Activated naive CD4-positive, alpha-beta T cell treated with anti-CD3 and anti-CD28 coated beads, Interleukin-2, amount 50 U/mL, for 16 hours (primary cell): Measurements from ENCODE around the gene SPATA17.
"Not testable (repeated sequence)": the region's sequence is repeated elsewhere in the genome, so short reads cannot be mapped to it uniquely, and the experiment has no call there.

Source experiments
- DNase-seq: peaks from one replicate; pipeline ENCODE4 v3.0.0-alpha.2; 2020

The SPATA17 gene

DNA sequence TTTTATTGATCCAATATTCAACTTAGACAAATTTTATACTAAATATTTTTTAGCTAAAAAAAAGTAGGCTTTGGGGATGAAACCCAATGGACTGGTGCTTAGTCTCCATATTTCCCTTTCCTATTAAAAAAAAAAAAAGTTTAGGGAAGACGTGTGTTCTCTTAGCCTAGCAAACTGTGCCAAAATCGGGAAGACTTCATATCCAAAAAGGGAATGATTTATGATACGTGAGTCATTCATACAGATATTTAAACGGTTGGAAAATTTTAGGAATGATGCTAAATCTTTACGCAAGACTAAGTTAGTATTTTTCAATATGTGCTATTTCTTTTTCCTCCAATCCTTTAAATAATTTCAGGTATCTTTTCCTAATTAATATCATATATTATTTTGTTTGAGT lies 50.7 kb downstream of the SPATA17 start:
- DNase-seq: no peak

DNA sequence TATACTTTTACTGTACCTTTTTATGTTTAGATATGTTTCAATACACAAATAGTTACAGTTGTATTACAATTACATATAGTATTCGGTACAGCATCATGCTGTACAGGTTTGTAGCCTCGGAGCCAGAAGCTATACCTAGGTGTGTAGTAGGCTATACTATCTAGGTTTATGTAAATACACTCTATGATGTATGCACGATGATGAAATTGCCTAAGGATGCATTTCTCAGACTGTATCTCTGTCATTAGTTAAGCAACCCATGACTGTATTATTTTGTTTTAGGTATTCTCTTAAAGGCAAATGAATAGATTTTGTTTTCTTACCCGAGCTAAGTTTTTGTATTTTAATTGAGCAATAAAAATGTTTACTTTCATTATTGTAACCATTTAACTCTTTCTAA lies 56.4 kb downstream of the SPATA17 start:
- no peak for DNase-seq

DNA sequence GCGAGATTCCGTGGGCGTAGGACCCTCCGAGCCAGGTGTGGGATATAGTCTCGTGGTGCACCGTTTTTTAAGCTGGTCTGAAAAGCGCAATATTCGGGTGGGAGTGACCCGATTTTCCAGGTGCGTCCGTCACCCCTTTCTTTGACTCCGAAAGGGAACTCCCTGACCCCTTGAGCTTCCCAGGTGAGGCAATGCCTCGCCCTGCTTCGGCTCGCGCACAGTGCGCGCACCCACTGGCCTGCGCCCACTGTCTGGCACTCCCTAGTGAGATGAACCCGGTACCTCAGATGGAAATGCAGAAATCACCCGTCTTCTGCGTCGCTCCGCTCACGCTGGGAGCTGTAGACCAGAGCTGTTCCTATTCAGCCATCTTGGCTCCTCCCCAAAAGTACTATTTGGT lies 65.0 kb downstream of the SPATA17 start:
- DNase-seq: not testable (repeated sequence)

DNA sequence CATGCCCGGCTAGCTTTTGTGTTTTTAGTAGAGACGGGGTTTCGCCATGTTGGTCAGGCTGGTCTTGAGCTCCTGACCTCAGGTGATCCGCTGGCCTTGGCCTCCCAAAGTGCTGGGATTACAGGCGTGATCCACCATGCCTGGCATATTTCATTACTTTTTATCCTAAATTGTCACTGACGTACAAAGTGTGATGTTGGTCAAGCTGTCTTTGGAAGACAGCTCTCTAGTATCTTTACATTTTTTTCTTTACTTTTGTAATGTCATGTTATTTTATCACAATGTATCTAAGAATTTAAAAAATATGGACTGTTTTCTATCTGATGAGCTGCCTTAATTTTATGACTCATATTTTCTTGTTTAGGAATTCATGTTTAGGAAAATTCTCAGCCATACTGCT lies 72.2 kb downstream of the SPATA17 start:
- no peak for DNase-seq

DNA sequence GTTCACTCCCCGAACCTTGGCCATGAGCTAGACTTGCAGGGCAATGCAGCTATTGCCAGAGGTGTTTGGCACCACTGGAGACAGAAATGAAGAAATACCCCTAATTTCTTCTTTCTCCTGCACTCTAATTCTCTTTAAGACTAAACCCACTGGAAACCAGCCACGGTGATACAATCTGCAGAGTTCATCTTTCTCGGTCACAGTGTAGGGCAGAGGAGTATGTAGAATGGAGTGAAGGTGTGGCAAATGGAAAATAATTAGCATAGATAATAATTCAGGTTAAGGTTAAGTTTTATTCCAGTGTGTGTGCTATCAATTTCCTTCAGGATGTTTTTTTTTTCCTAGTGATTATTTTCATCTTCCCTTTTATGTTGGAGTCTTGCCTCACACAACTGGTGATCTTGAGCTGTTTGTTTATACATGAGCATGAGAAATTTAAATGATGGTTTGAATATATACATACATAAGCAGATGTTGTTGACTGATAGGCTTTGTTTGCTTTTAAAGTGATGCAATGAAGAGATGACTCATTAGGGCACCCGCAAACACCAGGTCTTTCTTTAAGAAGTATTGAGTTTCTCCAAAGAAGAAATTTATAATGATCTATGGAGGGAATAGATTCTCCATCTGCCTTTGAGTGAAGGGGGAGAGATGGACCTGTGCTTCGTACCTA lies 81.9 kb downstream of the SPATA17 start:
- no peak for DNase-seq

DNA sequence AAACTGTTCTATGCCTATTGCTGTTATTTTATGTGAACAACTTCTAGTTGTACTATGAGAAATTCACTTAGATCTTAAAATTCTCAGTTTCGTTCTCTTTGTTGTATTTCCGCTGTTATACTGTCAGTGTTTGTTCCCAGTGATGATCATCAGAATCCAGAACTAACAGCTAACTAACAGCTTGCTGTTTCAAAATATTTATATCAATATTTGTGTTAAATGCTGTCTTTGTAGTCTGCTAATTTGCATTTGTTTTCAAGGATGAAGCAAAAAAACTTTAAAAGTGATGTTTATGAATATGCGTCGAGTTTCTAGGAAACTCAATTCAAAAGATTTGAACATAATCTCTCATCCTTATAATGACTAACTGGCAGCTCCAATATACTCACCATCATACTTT lies 84.5 kb downstream of the SPATA17 start:
- no peak for DNase-seq

DNA sequence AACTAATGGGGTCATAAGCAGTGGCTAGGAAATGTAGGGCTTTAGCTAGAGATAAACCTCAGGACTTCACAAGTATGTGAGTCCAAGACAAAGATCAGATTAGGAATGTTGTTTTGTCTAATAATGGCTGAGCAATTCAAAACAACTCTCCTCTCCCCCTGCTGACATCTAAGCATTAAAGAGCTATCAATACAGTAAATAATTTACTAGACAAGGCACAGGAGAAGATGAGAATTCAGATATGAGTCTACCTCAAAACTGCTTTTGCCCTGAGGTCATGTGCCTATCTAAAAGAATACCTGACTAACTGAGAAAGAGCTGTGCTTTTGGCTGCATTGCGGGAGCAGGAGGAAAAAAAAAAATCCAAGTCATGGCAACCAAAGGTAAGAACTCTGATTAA lies 86.8 kb downstream of the SPATA17 start:
- DNase-seq: no peak

DNA sequence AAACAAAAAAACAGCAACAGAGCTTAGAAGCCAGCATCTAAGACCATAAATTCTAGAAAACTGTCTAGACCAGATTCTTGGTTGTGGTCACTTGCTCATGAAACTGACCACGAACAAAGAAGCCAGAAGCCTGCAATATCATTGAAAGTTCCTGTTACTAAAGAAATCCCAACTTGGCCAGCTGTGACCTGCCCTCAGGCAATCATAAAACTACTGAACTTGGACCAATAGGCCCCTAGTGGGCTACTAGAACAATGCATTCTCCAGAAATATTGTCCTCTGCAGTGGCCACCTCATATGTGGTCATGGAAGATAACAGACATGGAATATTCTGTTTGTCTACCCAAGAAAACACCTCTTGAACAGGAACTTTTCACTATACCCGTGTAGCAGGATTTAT lies 87.7 kb downstream of the SPATA17 start:
- DNase-seq: no peak

DNA sequence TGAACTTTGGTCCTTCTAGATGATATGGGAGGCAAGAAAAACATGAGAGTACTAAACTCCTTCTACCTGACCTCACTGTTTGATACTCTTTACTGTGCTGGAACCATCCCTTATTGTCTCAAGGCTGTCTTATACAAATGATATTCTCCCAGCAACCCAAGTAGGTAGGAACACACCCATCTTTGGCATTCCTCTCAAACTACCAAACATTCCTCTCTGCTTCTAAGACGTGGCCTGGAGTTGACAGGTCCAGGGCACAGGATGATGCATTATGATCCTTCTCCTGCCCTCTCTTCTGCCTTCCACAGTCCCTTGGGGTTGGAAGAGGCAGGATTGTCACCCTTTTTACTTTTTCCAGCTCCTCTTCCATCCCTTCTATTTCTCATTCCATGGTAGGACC lies 90.5 kb downstream of the SPATA17 start:
- no peak for DNase-seq

DNA sequence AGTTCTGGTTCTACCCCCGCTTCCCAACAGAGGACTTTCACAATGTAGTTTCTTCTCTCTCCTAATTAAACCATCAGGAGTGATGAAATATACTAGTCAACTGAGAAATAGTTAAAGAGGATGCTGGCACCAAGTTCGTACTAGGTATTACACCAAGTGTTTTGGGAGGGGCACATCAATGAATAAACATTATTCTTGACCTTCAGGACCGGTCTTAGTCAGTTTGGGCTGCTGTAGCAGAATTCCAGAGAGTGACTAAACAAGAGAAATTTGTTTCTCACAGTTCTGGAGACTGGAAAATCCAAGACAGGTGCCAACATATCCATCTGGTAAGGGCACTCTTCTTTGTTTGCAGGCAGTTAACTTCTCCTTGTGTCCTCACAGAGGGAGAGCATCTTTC lies 103.8 kb downstream of the SPATA17 start:
- DNase-seq: no peak

DNA sequence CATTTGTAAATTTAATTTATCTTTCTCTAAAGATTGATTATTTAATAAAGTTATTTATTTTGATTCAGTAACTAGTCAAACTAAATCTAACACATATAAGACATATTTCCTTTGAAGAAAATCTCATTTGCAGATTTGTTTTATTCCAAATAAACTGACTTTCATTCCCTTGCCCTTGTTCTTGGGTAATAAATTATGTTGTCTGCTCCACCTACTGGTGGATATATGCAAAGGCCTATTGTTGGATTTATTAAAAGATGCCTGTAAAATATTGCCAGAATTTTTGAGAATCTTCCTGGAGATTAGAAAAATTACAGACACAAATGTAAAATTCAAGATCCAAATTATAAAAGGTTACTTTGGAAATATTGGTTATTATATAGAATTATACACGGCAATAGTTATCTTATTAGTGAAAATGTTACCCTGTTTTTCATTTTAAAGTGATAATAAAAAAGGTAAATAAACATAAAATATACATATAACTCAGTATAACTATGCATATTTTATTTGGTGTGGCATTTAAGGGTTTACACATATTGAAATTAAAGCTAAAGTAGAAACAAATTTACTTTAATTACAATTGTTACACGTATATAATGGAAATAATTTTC lies 116.1 kb downstream of the SPATA17 start:
- no peak for DNase-seq

DNA sequence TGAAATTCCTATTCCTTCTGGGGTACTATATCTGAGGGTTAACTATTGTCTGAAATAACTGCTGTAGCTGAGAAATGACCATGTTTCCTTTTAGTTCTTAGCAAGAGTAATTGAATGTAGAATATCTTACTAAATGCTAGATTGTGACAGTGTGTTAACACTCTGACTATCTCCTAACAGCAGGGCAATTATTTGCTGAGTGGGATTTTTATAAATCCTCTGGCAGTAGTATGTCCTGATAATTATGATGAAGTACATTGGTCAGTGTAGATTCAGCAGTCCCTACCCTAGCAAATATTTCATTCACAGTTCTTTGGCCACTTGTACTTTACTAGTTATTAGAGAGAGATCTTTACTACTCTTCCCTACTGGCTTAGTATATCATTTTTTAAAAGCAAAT lies 138.6 kb downstream of the SPATA17 start:
- no peak for DNase-seq

DNA sequence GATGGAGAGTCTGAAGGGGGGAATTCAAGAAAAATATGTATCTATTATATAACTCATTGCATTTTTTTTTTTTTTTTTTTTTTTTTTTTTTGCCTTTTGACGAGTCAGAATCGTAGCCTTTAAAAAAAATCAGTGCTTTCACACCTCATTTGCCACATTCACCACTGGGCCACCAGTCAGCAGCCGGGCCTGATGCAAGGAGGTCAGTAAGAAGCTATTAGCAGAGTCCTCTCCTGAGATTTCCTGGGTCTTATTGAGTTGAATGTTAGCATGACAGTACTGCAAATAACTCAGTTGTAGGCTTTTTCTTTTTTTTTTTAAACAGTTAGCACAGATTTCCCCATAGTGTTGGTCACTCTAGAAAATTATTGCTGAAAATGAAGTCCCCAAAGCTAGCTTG lies 139.8 kb downstream of the SPATA17 start:
- DNase-seq: no peak

DNA sequence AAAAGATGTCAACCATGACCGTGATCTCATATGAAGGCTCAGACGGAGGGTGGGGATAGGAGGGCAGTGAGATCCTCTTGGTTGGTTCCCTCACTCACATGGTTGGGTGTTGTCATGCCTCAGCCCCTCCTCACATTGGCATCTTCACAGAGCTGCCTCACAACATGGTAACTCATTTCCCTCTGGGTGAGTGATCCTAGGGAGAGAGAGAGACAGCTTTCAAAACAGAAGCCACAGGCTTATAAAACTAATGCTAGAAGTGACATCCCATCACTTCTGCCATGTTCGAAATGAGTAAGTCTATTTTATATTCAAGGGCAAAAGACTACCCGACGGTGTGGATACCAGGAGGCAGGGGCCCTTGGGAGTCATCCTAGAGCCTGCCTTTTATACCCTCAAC lies 145.5 kb downstream of the SPATA17 start:
- no peak for DNase-seq

DNA sequence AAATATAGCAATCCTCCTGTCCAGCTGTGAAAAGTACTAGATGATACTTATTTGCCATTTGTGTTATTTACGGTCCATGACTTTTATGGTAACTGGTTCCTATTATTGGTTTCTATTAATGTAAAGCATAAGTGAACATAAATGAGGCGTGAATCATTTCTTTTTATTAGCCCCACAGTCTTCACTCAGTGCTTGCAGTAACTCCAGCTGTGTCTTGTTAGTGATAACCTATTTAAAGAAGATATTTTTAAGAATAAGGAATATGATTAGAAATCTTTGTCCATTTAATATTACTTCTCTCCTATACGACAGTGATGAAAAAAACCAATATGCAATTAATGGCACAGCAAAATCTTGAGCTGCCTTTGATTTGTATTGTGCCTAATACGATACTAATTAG lies 149.9 kb downstream of the SPATA17 start:
- DNase-seq: no peak

DNA sequence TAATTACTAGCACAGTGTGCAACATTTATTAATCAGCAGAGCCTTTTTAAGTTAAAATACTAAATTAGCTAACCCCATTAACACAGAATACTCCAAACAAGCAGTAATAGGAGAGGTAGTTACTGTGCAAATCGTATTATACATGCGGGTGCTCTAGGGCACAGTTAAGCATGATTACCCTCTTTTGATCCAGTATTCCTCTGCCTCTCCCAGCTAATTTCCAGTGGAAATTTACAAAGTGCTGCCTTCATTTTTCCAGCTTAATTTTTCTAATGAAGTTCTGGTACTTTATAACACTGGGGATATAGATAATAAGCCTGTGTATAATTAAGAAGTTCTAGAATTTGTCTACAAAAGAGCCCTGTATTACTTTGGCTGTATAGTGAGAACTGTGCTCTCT lies 159.9 kb downstream of the SPATA17 start:
- no peak for DNase-seq

DNA sequence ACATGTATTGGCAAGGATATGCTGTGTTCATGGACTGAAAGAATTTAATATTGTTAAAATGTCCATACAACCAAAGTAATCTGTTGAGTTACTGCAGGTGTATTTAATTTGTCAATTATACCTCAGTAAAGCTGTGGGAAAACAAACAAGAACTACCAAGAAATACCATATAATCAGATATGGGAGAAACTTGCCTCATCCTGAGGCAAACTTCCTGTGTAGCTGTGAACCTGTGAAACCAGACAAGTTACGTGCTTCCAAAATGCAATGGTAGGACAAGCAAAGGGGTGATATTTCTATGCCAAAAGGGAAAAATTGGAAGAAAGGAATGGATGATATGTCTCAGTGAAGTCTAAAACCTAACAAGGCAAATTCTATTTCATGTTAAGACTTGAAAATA lies 174.6 kb downstream of the SPATA17 start:
- DNase-seq: no peak

DNA sequence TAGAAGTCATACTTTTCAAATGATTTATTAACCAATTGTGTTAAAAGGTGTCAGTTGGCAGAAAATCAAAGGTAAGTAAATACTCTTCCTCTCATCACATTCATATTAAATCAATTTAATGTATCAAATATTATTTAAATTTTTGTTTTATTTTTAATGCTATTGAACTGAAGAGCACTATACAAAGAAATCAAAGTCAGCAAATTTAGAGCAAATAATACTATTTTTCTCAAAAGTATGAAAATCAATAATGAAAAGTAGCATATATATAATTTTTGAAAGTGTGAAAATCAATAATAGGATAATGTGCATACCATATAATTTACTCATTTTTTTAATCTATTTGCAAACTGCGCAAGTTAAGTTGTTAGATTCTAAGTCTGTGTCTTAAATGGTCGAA lies 181.0 kb downstream of the SPATA17 start:
- DNase-seq: no peak

DNA sequence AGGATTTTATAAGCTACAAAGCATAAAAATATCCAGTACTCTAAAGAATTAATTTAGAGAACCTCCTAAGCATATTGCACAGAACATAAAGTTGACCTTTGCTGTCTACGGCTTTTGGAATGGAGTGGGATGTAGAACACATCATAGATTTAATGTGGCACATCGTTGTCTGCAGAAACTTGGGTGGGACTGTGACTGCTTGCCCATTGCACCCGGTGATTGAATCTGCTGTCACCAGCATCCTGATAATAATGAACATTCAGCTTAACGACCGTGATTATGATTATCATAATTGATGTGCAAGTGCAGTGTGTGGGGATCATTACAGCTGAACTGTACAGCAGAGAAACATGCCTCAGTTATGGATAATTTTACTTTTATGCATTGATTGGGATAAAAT lies 181.9 kb downstream of the SPATA17 start:
- no peak for DNase-seq

DNA sequence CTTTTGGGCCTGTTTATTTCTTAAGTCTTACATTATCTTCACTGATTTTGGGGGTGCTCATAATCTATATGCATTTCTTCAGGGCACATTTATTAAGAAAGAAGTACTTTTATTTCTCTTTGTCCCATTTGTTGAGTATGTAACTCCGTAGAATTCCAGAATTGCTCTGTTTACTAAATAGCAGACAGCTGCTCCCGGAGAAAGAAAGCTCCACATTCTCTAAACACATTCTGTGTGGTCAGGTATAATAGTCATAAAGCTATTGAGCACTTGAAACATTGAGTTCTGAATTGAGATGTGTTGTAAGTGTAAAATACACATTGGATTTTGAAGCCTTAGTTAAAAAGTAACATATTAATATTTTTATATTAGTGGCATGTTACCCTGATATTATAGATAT lies 206.5 kb downstream of the SPATA17 start:
- DNase-seq: no peak

DNA sequence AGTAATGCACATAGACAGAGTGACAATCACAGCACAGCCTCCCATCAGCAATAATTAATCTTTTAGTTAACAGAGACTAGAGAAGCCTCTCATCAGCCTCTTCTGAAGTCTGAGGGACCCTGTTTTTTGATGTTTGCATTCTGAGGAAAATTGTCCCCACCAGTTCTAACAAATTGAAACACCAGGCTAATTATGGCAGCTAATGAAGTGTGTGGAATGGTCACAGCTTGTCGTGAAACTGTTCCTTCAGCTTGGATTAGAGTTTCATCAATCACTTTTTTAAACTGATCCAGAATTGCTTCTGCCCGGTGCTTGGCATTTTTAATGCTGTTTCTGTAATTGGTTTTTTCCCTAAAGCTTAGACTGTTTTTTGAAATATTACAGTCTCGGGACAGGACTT lies 208.0 kb downstream of the SPATA17 start:
- no peak for DNase-seq

DNA sequence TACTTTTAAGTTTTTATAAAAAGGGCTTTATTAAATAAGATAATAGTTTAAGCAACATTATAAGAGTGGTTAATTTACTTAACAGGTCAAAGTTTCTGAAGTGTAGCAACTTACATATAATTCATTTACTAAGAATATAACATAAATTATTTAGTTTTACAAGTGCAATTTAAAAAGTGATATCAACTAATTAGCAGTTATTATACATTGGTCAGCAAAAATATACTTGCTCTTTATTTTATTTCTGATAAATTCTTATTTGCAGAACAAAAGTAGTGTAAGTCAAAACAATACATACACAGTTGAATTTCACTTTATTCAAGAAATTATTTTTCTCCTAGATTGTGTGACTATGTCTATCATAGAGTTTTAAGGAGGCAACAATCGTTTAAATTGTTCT lies 215.6 kb downstream of the SPATA17 start:
- no peak for DNase-seq

DNA sequence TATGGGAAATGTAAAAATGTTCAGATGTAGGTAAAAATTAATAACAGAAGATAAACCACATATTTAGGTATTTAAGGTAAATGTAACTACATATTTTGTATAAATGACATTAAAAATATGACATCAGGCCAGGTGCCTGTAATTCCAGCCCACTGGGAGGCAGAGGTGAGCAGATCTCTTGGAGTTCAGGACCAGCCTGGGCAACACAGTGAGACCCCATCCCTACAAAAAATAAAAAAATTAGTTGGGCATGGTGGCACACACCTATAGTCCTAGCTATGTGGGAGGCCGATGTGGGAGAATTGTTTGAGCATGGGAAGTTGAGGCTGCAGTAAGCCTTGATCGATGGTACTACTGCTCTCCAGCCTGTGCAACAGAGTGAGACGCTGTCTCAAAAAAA lies 216.5 kb downstream of the SPATA17 start:
- DNase-seq: no peak

DNA sequence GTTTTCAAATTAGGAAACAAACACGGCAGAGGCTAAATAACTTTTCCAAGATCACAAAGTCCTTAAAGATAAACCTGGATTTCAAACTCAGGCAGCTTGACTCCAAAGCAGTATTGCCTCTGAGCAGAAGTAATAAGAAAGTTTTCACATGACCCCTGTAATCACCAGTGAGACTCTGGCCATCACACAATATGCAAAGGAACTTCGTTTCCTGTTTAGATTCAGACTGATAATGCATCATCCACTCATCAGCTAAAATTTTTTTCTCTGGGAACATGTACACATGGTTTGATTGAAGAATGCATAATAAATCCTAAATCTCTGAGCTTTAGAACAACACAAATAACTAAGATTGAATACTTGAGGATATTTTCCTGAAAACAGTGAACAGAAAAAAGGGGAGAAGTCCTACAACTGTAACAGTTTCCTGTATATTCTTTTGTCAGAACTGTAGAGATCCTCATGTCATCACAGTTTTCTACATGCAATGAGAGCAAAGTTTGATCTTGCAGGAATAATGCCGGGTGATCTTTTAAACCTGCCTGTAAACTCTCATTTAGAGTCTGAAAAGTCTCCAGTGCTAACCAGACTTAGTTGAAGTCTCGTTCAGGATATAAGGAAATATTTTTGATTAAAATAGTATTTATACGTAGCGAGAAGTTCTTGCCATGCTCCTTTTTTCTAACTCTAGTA lies 225.3 kb downstream of the SPATA17 start:
- no peak for DNase-seq

DNA sequence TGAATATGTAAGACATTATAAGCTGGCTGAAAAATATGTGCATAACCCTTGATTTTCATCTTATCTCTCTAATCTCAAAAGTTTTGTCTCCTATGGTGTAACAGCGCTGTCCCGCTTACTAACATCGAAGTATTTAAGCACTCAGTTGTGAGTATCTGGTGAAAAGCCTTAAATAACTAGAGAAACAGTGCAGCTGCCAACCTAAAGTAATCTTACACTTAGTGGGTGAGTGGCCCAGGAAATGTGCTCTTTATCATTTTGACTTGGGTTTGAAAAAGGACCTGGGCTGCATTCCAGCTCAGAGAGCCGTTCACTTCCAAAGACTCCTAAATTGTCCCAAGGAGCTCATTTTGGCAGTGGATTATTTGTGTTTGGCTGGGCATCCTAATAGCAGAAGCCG lies 225.9 kb downstream of the SPATA17 start:
- DNase-seq: no peak
